HG02759 (cell line): ENCODE results near the gene MACROD1.

Source experiments
- ATAC-seq: cut with Tn5 transposase; IDR thresholded peaks from one replicate; pipeline ENCODE4 v1.9.1; 2021; ENCODE audit warnings: mild to moderate bottlenecking, moderate library complexity; ENCODE audit not compliant: unreplicated experiment

MACROD1 gene

DNA sequence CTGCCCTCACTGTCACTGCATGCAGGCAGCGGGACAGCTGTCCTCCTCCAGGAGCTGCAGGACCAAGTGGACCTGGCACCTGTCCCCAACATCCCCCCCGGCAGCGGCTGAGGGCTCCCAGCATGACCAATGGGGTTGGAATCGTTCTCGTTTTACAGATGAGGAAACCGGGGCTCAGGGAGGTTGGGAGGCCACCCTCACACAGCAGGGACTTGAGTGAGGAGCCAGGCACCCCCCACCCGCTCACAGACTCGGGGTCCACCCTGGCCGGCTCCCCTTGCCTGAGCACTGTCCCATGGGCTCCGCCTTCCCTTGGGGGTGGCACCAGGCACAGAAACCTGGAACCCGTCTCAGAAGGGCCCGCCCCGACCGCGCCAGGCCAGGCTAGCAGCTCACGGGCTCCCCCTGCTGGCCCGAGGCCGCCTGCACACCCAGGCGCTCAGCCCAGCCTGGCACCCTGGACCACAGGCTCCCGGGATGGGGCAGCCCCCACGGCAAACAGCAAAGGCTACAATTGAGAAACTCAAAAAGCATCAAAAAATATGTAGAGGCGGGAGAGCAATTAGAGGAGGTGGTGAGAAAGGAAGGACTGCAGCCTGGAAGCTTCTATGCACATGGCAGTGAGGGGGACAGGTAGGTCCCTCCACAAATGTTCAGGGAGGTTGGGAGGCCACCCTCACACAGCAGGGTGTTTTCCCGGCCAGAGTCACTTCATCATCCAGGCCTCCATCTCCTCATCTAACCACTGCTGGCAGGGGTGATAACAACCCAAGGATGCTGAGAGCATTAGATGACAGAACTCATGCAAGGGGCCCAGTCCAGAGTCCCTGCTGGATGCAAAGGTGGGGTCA, 12.8 kb downstream of the MACROD1 start:
- peak; percentile 70 for ATAC-seq

DNA sequence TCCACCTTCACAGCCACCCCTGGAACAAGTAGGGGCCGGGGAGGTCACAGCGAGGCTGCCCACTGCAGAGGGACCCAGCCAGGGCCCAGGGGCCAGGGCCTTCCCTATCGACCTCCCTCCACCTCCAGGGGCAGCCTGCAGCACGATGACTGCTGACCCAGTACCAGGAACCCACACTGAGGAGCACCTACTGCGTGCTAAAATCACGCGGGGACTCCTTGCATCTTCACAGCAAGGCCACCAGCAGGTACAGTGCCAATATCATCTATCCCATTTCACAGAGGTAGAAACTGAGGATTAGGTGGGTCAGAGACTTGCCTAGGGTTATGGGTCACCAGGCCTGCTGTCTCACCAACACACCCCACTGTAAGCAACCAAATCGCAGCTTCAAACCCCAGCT, 14.6 kb downstream of the MACROD1 start:
- ATAC-seq: no peak

DNA sequence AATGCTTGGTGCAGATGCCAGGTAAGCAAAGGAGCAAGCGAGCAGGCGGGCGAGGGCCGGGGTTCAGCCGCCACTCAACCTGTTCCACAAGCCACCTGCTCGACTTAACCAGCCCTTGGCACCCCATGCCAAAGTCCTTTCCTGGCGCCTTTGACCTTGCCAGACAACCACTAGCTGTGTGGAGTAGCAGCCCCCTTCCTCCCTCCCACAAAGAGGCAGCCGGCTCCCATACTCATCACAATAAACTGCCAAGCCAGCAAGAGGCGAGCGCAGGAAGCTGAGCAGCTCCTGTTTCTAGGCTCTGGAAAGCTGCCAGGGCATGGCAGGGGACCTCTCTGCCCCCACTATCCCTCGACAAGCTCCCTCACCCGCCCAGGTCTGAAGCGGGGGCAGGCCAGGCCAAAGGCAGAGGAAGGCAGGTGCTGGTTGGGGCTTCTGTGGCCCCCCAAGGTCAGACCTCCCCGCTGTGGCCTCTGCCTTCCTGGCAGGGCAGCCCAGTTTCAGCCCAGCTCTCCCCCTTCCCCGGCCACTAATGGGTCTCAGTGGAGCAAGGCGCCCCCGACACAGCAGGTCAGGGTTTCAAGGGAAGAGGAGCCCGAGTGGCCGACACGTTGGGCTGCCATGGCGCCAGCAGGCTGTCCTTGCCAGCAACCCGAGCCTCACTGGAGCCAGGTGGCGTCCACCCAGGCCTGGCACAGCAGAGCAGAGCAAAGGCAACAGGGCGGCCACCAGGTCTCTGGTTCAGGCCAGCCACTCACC, 15.3 kb downstream of the MACROD1 start:
- no peak for ATAC-seq

DNA sequence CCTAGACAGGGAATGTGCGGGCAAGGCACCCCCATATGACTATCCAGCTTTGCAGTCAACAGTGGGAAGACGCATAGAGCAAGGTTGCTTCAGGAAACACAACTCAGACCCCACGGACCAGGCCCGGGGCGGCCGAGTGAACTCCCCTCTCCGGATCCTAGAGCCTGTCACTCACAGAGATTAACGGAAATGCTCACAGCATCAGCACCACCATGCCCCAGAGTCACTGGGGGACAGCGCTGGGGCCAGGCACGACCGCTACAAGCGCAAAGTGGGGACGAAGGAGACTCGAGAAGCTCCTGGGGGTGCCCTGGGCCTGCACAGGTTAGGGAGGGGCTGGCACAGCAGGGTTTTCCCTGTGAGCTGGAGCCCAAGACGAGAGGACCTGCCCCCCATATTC, 15.9 kb downstream of the MACROD1 start:
- no peak for ATAC-seq

DNA sequence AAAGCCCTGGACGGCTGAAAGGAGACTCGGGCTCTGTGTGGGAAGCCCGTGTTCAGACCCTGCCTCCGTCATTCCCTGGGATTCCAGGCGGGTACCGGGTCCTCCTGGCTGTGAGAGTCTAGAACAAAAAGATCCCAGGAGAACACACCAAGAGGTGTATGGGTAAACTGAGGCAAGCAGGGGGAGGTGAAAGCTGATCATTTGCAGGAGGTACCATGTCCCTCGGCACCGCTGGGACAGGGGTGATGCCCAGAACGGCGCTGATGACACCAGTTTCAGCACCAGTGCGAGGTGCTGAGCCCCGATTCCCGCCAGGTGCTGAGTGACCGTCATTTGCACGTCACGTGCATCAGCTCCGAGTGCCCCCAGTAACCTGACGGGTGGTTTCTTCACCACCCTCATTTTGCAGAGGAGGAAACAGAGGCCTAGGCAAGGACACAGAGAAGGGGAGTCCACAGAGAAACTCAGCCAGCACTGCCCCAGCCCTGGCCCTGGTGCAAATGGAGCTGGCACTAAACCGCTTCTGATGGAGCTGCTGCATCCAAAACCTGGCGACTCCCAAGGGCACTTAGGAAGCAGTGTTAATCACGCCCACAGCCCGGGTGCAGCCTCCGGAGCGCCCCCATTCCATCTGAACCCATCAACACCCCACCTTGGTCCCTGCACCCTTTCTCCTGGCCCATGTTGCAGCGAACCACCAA, 16.8 kb downstream of the MACROD1 start:
- no peak for ATAC-seq

DNA sequence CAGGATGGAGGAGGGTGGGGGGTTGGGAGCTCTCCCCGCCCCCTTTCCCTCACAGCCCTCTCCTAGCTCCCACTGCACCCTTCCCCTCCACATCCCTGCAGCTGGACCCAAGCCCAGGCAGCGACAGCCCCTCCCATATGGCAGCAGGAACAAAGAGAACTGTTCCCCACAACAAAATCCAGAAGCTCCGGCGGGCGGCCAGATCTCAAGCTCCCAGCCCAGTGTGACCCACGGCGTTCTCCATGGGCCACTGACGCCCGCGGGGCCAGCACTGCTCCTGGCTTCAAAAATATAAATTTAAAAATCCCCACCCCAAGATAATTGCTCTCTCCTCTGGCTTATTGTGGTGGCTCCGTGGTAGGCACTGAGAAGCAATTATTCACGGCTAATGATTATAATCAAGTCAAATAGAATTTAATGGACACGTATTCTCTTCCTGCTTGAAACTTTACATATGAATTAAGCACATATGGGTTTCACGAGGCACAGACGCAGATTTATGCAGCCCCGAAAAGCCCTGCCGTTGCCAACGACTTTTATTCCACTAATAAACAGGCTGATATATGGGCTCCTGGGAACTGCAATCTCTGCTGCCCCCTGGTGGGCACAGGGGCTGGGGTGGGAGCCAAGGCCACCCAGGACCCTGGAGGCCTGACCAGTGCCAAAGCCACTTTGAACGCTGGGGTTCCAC, 17.5 kb downstream of the MACROD1 start:
- no peak for ATAC-seq

DNA sequence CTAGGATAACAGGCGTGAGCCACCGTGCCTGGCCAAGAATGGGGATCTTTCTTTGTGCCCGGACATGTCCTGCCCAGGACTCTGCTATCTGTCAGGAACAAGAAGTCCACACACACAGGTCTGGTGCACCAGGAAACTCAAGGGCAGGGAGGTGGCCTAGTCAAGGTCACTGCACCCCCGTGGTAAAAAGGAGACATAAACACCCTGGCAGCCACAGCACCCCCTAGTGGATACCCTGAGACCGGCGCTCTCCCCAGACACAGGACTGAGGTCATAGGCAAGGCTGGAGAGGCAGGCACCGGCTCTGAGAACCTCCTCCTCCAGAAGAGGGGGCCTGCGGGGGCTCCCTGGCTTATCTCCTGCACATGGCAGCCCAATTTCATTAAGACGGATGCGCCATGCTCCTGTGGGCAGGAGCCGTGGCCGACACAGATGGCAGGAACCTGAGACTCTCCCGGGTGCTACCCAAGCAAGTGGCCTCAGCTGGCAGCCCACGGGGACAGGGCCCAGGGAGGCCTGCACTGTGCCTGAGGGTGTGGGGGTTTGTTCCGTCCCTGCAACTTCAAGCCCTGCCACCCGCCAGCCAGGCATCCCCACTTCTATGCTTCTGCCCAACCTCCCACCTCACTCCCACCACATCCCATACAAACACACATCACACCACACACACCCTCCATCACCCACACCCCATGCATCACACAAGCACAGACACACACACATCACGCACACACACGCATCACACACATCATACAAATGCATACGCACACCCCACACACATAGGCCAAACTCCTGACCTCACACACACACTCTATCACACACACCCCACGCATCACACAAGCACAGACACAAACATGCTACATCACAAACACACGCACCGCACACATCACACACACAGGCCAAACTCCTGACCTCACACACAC, 19.6 kb downstream of the MACROD1 start:
- no peak for ATAC-seq

DNA sequence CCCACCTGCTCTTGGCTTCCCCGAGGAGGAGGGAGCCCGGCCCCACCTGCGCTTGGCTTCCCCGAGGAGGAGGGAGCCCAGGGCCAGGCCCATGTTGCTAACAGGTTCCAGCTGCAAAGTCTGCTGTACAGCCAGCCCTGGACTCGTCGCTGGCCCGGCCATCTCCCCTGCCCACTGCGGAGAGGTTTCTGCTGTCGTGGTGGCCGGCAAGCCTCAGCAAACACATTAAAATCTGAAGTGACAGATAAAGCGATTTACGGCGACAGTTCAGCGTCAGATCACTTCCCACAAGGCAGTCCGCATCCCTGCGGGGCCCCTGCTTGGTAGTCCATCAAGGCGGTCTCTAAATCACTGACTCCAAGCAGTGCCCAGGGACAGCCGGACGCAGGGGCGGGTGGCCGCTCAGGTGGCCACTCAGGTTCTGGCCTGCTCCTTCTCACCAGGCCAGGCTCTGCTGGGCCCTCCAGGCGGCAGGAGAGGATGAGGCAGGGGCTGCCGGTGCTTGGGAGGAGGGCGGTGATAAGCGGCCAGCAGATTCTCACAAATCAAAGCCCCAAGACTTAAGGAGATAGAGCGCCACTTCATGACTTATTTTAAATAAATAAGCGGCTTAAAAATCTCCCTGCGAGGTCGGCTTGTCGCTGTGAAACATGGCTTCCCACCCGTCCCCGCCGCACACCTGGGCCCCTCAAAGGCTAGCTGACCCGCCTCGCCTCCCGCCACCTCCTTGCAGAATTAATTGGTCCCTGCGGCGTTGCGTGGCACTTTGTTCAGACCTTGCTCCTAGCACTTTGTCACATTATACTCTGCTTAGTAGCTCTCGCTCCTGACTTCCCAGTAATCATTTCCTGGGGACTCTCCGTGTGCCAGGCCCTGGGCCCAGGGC, 21.1 kb downstream of the MACROD1 start:
- no peak for ATAC-seq

DNA sequence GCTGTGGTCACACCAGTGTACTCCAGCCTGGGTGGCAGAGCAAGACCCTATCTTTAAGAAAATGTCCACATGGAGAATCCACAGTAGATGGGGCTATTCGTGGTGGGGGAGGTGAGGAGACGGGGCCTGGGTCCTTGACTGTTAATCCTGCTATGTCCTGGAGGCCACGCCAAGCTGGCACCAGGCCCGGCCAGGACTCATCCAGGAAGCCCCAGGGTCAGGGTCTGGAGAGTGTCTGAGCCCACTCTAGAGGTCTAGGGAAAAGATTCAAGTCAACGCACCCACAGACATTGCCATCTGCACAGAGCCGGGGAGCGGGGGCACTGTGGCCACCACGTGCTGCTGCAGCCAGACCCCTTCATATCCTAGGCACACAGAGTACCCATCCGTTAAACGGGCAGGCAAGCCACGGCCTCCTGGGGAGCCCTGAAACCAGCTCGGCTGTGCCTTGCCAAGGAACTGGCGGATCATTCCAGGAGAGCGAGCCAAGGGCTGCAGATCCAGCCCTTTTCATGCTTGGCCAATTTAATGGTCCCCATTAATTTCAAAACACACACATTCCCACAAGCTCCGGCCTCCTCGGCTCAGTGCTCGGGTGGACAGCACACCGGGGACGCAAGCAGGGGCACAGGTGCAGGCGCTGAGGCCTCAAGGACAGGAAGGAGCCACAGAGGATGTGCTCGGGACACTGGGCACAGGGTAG, 24.7 kb downstream of the MACROD1 start:
- ATAC-seq: no peak

DNA sequence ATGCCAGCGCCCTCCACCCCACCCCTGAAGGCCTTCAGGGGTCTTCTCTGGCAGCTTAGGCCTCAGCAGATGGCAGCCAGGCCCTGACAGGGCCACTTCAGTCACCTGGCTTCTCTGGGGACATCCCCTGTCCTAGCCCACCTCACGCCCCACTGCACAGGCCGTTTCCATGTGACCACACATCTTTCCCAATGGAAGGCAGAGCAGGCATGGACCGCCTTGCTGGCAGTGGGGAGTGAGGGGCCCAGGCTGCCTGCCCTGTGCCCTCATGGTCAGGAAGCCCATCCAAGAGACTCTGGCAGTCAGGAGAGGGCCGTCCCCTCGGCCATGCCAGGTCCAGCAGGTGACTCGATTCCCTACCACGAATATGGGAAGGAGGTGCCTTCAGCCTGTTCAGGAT, 25.8 kb downstream of the MACROD1 start:
- ATAC-seq: no peak

DNA sequence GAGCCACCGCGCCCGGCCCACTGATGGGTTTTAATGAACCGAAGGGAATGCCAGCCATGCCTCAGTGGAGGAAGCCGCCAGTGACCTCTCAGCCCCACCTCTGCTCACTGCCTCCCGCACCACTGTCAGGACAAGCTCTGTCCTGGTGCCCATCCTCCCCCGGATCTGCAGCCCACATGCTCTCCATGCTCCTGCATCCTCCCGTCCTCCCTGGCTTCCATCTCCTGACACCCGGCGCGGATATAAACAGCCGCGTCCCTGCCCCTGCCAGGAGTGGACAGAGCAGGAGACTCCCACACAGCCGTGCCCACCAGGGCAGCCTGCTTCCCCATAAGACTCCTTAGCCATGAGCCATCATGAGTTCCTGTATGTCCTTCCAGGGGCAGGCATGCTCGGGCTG, 26.9 kb downstream of the MACROD1 start:
- no peak for ATAC-seq

DNA sequence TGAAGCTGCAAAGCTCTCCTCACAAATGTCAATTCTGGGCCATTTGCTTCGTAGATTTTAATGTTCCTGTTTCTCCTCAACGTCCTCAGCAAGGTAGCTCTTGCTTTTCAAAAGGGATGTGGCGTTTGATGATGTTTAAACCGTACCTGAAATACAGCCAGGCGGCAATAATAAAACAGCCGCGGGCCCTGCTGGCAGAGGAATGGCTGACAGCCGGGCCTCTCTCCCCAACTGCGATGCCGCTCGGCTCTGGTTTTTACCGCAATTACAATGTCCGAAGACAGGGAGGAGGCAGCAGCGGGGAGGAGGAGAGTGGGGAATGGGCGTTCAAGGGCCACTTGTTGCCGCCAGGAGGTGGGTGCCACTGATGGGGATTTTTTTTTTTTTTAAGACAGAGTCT, 27.5 kb downstream of the MACROD1 start:
- ATAC-seq: no peak

DNA sequence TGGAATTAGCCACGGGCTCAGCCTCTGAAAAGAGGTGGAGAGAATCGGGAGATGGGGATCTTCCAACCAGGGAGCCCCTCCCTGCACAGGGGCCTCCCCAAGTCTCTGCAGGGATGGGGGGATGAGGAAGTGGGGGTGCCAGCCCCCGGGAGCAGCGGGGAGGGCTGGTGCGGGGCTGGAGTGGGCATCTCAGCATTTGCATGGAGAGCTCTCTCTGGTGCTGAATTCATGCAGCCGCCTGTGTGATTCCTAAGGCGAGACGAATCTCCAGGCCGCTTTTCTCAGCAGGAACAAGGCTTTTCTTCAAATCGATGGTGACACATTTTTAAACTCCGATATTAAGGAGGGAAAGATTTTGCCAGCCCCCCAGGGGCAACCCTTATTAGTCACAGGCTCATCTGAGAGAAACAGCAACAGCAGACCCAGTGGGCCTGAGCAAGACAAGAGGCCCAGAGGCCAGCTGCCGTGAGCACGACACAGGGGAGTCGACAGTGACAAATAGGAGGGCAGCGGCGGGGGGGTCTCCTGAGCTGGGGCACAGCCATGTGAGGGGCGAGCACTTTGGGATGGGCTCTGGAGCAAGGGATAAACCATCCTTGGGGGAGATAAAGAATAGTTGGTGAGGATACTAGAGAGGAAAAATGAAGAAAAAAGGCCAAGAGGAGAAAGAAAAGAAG, 29.0 kb downstream of the MACROD1 start:
- ATAC-seq: no peak

DNA sequence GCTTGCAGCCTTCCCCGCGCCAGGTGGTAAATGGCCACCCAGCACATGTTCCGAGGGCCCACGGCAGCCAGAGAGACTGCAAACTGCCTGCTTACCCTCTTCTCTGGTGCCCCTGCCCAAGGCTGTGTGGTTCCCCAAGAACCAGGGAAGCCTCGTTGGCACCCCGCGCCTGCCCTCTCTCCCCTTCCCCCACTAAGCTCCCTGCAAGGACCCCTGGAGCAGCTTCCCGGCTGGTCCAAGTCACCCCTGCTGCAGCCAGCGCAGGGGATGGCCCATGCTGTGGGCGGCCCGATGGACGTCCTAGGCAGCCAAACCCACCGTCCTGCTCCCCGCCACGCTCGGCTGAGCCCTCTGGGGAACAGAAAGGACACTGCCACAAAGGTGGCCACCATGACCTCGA, 30.2 kb downstream of the MACROD1 start:
- no peak for ATAC-seq

DNA sequence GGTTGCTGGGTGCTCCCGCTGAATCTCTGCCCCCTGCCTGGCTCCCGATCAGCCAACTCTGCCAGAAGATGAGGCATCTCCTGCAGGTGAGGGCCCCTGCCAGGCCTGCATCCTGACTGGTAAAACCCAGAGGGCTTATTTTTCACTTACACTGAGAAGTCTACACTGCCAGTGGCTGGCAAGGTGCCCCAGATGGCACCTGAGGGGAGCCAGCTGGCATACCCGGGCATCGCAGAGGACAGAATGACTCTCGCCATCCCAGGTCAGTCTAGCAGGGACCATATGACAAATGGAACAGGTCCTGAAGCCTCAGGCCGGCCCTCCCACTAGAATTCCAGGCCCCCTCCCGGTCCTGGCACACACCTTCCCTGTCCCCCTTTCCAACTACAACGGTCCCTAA, 30.9 kb downstream of the MACROD1 start:
- ATAC-seq: no peak

DNA sequence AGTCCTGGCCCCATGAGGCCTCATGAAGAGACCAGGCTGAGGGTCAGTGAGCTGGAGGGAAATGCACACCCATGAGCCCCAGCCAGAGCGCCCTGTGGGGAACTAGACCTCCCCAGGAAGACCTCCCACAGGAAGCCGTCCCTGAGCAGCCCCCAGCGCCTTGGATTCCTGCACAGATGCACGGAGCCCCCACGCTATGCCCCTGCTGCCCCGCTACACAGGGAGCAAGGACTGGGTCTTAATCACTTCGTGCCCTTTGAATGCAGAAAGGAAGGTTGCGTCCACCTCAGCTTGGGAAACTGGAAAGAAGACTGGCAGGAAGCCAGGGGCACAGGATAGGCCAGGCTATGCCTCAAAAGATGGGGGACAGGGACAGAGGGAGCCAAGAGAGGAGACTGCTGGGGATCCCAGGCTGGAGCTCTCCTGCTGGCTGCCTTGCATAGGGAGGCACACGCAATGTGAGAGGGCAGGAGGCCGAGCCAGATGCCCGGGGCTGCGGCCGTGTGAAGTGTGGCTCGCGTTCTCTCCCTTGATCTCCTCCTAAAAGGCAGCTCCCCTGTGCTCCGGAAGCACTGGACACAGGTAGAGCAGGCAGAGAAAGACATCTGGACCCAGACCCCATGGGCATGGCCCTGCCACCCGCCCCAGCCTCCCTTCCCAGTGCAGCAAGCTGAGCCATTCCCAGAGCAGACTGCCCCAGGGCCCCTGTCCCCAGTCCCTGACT, 32.8 kb downstream of the MACROD1 start:
- ATAC-seq: no peak

DNA sequence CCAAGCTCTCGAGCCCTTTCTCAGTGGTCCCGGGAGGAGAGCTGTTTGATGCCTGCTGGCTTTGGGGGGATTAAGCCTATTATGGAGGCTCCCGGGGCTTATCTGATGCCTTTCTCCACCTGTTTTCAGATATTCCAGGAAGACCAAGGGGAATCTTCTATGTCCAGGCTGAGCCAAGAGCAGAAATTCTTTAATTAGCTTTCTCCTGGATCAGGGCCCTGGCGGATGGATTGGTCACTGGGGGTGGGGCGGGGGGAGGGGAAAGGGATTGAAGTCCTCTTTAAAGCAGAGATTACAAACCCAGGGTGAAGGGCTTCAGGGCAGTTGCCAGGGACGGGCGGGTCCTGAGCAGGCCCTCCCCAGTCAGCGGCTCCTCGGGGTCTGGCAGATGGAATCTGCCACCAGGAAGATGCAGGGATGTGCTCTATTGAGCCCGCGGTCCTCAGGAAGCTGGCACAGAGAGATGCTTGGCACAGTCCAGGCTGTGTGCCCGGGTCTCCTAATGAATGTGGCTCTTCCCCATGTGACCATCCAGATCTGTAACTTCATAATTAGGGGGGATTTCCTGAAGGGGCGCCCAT, 33.6 kb downstream of the MACROD1 start:
- ATAC-seq: no peak
